HG03159 (cell line): ENCODE results near the gene SP2.

Experiments used
- ATAC-seq: cut with Tn5 transposase; IDR thresholded peaks from one replicate; pipeline ENCODE4 v1.9.1; 2021; ENCODE audit warnings: mild to moderate bottlenecking, moderate library complexity; ENCODE audit not compliant: unreplicated experiment

SP2 gene

DNA sequence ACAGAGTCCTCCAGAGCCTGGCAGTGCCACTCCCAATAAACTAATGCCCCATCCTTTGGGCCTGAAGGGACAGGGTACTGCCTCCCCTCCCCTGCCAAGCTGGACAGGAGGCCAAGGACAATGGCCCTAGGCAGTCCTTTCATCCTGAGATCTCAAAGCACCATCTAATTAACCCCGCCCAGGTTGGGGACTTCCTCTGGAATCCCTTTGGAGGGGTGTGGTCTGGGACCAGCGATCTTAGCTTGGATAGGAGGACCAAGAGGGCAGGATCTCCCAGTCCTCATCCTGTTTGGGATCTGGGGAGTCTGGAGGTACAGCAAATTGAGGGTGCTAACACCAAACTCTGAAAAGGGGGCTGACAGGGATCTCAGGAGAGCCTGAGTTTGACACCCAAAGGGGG is 26.9 kb upstream of the SP2 start:
- ATAC-seq: no peak

GRCh38 chr17:47870056-47870455 is 26.0 kb upstream of the SP2 start:
- no peak for ATAC-seq

DNA sequence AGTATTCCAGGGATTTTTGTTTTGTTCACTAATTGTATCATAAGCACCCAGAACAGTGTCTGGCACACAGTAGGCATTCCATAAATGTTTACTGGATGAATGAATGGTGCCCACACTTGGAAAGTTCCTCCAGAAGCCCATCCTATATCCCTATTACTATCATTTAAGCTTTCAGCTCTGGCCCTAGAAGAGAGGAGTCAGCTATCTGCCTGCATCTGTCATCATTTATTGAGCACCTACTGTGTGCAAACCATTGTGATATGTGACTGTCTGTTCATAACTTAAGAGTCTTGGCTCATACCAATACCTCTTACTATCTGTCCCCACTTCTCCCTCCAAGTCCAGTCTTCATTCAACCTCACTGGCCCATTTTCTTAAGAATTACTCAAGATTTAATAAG is 25.0 kb upstream of the SP2 start:
- no peak for ATAC-seq

DNA sequence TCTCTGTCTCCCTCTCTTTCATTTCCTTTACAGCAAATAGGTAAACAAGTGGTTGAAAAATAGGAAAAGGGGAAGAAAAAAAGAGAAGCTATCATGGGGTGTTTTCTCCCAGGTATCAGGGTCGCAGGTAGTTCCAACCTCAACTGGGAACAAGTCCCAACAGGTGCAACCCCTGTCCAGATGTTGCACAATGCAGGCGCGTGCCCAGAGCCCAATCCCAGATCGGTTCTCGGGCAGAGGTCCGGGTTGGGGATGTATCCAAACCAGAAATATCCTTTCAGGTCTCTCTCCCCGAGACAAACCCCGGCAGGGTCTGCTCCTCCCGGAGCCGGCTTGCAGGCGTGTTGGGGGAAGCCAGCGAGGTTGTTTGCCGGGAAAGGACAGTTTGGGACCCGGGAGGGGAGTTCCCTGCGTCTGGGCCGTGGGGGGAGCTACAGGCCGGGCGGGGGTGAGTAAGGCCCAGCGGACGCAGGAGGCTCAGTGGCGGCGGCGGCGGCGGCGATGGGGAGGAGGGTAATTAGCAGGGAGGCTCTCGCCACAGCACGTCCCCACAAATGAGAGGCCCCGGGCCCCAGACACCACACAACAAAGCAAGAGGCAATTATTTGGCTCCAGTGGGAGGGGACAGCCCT is 23.9 kb upstream of the SP2 start:
- ATAC-seq: no peak

DNA sequence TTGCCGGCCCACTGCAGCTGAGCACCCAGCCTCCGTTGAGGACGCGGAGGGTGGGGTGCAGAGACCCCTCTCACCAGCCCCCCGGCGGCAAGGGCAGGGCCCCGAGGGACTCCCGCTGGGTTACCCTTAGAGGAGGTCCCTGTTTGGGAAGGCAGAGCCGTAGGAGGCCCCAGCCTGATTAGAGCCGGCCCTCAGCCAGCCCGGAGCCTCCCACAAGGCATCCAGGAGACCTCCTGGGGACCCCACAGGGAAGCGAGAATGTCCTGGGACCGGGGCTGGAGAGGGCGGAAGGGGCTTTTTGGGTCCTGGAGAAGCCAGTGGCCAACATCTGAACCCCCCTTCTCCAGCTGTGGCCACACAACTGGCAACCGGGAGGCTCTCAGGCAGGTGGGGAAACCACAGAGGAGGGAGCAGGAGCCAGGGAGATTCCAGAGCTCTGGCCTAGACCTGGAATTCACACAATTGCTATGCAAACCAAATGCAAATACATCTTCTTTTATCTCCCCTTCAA is 23.3 kb upstream of the SP2 start:
- no peak for ATAC-seq

GRCh38 chr17:47873200-47874090 is 22.6 kb upstream of the SP2 start:
- no peak for ATAC-seq

GRCh38 chr17:47875011-47875985 is 20.7 kb upstream of the SP2 start:
- ATAC-seq: no peak

GRCh38 chr17:47877368-47878034 is 18.5 kb upstream of the SP2 start:
- no peak for ATAC-seq

DNA sequence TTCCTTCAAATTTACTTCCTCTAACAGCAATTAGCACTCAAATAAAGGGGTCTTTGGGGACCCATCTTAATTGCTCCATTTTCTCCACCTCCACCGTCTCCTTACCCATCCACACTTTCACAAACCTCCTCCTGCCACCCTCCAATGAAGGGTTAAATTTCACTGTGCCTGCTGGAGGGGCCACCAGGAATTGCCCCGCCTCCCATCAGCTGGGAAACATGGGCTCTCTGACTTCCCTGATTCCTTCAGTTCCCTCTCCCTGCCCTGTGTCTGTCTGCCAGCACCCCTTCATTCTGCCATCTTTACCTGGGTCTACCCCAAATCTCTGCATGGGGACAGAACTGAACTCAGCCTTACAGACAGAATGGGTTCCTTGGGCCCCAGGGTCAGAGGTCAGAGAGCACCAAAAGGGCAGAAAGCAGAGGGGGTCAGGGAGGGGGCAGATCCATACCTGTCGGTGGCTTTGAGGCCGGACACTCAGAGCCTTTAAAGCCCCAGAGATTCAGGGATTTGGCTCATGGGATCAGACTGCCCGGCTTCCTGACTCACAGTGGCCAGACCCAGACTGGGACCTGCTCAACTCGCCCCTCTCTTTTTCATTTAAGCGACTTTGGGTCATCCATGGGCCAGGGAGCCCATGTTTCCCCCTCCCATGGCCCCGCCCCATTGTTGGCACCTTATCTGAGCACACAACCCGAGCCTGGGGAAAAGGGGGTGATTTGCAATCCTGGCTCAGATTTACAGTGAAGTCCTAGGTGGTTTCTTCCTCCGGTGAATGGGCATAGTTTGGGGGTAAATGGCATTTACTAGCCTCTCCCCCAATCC is 17.6 kb upstream of the SP2 start:
- ATAC-seq: no peak

- ATAC-seq: no peak
These were observed 16.9 kb upstream of the SP2 start for GRCh38 chr17:47879028-47879585.

- no peak for ATAC-seq
These were observed 16.1 kb upstream of the SP2 start for GRCh38 chr17:47879776-47880454.

DNA sequence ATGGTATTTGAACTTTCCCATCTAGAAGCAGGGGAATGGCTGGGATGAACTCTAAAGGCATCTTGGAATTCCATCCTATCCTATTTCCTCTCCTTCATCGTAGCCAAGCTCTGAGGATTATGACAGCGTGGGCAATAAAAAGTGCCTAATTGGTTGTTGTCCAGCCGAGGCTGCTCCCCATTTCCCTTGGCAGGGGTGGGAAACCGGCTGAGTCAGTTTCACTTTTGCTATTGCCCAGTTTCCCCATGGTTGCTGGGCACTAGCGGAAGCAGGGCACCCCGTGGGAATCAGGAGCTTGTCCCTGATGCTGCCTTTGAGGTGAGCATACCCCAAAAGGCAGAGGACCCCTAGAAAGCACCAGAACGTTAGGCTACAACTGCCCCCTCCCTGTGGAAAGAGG is 13.8 kb upstream of the SP2 start:
- ATAC-seq: no peak

DNA sequence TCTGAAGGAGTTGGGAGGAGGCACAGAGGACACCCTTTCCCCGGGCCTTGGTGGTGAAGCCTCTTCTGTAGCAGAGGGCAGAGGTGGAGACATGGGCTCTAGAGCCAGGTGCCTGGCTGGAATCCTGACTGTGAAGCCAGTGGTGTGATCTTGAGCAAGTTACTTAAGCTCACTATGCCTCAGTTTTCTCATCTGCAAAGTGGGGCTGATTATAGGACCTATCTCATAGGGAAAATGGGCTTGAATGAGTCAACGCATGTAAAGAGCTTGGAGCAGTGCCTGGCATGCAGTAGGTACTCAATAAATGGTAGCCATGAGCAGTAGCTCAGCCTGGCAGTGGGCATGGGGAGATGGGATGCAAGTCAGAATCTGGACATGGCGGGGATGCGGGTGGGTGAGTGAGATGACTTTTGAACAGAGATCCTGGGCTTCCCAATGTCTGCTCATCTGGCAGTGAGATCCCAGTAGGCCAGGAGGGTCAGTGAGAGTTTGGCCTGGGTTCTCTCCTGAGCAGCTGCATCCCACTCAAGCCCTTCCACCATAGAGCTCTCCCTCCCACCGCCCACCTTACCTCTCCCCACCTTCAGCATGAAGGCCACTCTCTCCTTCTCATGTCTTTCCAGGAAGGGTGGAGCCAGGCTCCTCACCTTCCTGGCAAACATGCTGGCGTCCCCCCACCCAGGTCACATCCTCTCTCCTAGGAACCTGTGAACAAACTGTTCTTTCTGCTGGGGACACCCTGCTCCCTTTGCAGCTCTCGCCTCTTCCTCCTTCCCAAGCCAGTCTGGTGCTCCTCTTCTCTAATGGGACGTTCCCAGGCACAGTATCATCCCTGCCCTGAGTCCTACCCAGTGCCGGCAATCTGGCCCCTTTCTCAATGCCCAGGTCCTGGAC is 13.1 kb upstream of the SP2 start:
- ATAC-seq: no peak

DNA sequence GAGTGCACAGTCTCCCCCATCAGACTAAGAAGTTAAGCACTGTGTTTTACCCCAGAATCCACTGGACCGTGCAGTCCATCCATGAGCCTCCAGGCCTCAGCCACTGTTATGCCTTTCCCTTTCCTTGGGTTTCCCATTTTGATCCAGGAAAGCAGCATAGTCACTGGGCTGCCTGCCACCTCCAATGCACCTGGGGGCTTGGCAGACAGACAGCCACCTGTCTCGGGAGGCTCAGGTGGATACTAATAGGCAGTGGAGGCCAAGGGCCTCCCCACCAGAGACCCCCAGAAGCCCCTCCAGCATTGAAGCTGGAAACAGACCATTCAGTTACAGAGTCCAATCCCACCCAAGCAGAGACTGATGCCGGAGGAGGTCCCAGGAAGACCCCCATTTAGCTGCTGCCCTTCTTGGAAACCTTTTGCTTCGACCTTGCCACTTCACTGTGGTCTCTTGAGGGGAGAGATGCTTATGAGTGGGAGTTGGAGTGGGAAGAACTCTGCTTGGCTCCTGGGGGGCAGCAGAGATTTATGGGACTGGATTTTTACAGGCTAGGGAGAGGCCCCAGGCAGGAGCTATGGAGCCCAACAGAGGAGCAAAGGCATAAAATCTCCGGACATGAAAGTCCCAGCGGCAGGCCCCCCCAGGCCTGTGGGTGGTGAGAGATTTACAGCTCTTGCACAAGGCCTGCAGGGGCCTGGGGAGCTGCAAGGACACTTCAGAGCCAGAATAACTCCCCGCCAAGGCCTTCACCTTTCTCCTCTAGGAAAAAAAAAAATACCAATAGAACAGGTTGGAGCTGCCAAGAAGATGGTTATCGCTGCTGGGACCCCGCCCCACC is 12.2 kb upstream of the SP2 start:
- no peak for ATAC-seq

DNA sequence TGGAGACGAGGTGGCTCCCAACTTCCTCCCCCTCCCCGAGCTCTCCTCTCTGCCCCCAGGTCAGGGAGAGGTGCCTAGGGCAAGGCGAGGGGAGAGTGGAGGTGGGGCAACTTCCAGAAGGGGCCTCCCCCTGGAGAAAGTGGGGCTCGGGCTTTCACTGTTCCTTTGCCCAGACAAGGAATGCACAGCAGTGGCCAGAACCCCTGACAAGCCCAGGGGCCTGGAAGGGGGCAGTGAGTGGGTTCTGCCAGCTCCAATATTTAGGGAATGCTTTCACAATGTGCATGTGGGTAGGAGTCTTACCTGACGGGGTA is 11.7 kb upstream of the SP2 start:
- ATAC-seq: no peak

DNA sequence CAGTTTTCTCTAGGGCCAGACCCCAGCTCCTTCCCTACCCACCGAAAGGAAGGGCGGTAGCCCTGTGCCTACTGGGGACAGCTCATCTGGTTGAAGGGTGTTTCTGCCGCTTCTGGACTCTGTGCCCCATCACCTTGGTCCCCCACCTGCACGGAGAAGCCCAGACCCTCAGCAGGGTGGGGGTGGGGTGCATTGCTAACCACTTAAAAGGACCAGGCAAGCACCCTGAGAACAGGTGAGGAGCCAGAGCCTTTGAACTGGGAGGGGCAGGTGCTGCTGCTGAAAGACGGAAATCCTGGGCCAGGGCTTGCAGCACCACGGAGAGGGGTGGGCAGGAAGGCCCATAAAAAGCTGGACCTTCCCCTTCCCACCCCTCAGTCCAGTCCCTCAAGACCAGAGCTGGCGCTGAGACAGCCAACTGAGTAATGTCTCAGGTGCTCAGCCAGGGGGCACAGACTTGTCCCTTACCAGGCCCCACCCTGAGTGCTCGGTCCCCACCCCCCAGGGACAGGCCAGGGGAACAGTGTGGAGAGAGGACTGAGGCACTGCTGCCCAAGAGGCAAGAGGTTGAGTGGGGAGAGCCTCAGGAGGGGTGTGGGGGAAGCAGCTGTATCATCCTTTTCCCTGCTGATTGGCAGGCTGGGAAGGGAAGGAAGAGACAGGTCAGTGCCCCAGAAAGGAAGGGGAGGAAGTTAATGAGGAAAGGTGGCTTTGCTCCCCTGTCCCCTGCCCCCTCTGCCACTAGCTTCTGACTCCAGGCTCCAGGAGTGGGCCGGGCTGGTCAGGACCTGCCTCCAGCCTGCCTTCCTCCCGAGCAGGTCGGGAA is 10.9 kb upstream of the SP2 start:
- no peak for ATAC-seq
